Tibial nerve (tissue), 4 donors: ENCODE results near the gene MGMT. TPM values are rescaled to one million over a fixed set of nuclear protein-coding genes. Genes with fewer than 3 reads are reported as not detected.

ENCODE experiments used
- DNase-seq, 2 donors: peaks; one replicate each; pipeline ENCODE4 v3.0.0-alpha.2; 2019; ENCODE audit warnings: low spot score in 2 of 2
- H3K27ac ChIP-seq, 4 donors: fragments of 200-600 bp; sonication (generic) in 3 of 4; one replicate each; pipeline ENCODE4 v1.5.1; 2017 to 2019; ENCODE audit warnings: mild to moderate bottlenecking in 1 of 4
- H3K27me3 ChIP-seq, 2 donors: fragments of 200-600 bp; sonication (generic) in 1 of 2; one replicate each; pipeline versions ENCODE4 v1.5.1 to v1.6.0; 2017 to 2019
- H3K36me3 ChIP-seq, 3 donors: fragments of 200-600 bp; sonication (generic); one replicate each; pipeline ENCODE4 v1.5.1; 2018 to 2019
- H3K4me1 ChIP-seq, 4 donors: fragments of 200-600 bp; sonication (generic) in 3 of 4; one replicate each; pipeline ENCODE4 v1.5.1; 2017 to 2019
- H3K4me3 ChIP-seq, 4 donors: fragments of 200-600 bp; sonication (generic) in 3 of 4; one replicate each; pipeline ENCODE4 v1.5.1; 2017 to 2019; ENCODE audit warnings: mild to moderate bottlenecking in 1 of 4, moderate library complexity in 1 of 4
- H3K9me3 ChIP-seq, 4 donors: fragments of 200-600 bp; sonication (generic) in 3 of 4; one replicate each; pipeline ENCODE4 v1.5.1; 2017 to 2019
- CTCF ChIP-seq, 5 experiments: fragments of 200-600 bp in 3 of 5; fragments of 450-650 bp in 2 of 5; sonication (generic) in 3 of 5; IDR thresholded peaks; one replicate each; pipeline ENCODE4 v1.5.1; 2016 to 2019; ENCODE audit warnings: antibody characterized with exemption in 5 of 5, mild to moderate bottlenecking in 3 of 5, moderate library complexity in 2 of 5
- EP300 ChIP-seq, 2 donors: sonication (generic); formaldehyde crosslinking; IDR thresholded peaks; one replicate each; pipeline ENCODE4 v1.6.1; 2017; ENCODE audit warnings: antibody characterized with exemption in 2 of 2, mild to moderate bottlenecking in 1 of 2
- POLR2A ChIP-seq, 2 donors: fragments of 450-650 bp; IDR thresholded peaks; one replicate each; pipeline ENCODE4 v1.6.1; 2017; ENCODE audit warnings: antibody characterized with exemption in 2 of 2, mild to moderate bottlenecking in 2 of 2, moderate library complexity in 2 of 2
- WGBS, 2 donors: methylation state at CpG; one replicate each; pipeline ENCODE4 v1.1.5; 2018; 5-methylcytosine and 5-hydroxymethylcytosine counted together
- total RNA-seq, 4 donors: library from RNA; depleted of rRNA; stranded (reverse); fragments of >200 nt; gene quantifications; one replicate each; pipeline ENCODE4 v1.1.0, GENCODE V29; 2016

MGMT gene
- total RNA-seq, 4 donors from 2014 or later: 26.1 to 39.1 (median 33.7) TPM

GRCh38 chr10:129643266-129643665 is 176.2 kb downstream of the MGMT start:
- 87 to 90% methylated on average over 8 of the region's 8 CpGs for WGBS, 2 donors
- Histone ChIP-seq H3K27ac (no peak overlapping the region), H3K36me3 (peaks cover 0 to 9% (median 0%) of the 10 kb centered on the region in 3 donors), H3K9me3 (no peaks in the 10 kb centered on the region), H3K4me1 (no peaks in the 10 kb centered on the region), H3K4me3 (no peak overlapping the region), H3K27me3 (no peaks in the 10 kb centered on the region)
- no peak for DNase-seq
- TF ChIP-seq CTCF (IDR thresholded peaks at IDR 0.05) (no peak), POLR2A (IDR thresholded peaks at IDR 0.05) (no peak), EP300 (IDR thresholded peaks at IDR 0.05) (no peak)

GRCh38 chr10:129645487-129645886 is 178.4 kb downstream of the MGMT start:
- no peak for DNase-seq
- Histone ChIP-seq H3K27me3 (no peaks in the 10 kb centered on the region), H3K4me3 (no peak overlapping the region), H3K36me3 (peaks cover 0 to 15% (median 0%) of the 10 kb centered on the region in 3 donors), H3K4me1 (no peaks in the 10 kb centered on the region), H3K9me3 (no peaks in the 10 kb centered on the region), H3K27ac (no peak overlapping the region)
- 97 to 99% methylated on average over 11 of the region's 11 CpGs for WGBS, 2 donors
- TF ChIP-seq POLR2A (IDR thresholded peaks at IDR 0.05): no peak
- no peak for TF ChIP-seq EP300 (IDR thresholded peaks at IDR 0.05)
- no peak for TF ChIP-seq CTCF (IDR thresholded peaks at IDR 0.05)

GRCh38 chr10:129646973-129647372 is 179.9 kb downstream of the MGMT start:
- peaks cover 0 to 24% (median 0%) of the 10 kb centered on the region in 3 donors for H3K36me3 ChIP-seq
- H3K4me3 ChIP-seq: no peak overlapping the region
- H3K9me3 ChIP-seq: no peaks in the 10 kb centered on the region
- 85 to 91% methylated on average over 15 to 17 of the region's 17 CpGs for WGBS, 2 donors
- no peaks in the 10 kb centered on the region for H3K4me1 ChIP-seq
- TF ChIP-seq CTCF (IDR thresholded peaks at IDR 0.05) (no peak), POLR2A (IDR thresholded peaks at IDR 0.05) (no peak), EP300 (IDR thresholded peaks at IDR 0.05) (no peak)
- DNase-seq: no peak
- H3K27ac ChIP-seq: no peak overlapping the region
- H3K27me3 ChIP-seq: no peaks in the 10 kb centered on the region

GRCh38 chr10:129647590-129647989 is 180.5 kb downstream of the MGMT start:
- TF ChIP-seq EP300 (IDR thresholded peaks at IDR 0.05): no peak
- no peak for TF ChIP-seq POLR2A (IDR thresholded peaks at IDR 0.05)
- no peak for TF ChIP-seq CTCF (IDR thresholded peaks at IDR 0.05)
- Histone ChIP-seq H3K27ac (no peak overlapping the region), H3K36me3 (peaks cover 0 to 25% (median 0%) of the 10 kb centered on the region in 3 donors), H3K4me1 (no peaks in the 10 kb centered on the region), H3K9me3 (no peaks in the 10 kb centered on the region), H3K27me3 (no peaks in the 10 kb centered on the region), H3K4me3 (no peak overlapping the region)
- WGBS, 2 donors: 62 to 74% methylated on average over 4 of the region's 4 CpGs
- no peak for DNase-seq

- no peak for TF ChIP-seq EP300 (IDR thresholded peaks at IDR 0.05)
- no peak for TF ChIP-seq CTCF (IDR thresholded peaks at IDR 0.05)
- no peak for TF ChIP-seq POLR2A (IDR thresholded peaks at IDR 0.05)
- no peaks in the 10 kb centered on the region for H3K27me3 ChIP-seq
- WGBS, 2 donors: 86 to 91% methylated on average over 6 of the region's 6 CpGs
Observed at GRCh38 chr10:129648856-129649255, 181.8 kb downstream of the MGMT start.

More at GRCh38 chr10:129648856-129649255, 181.8 kb downstream of the MGMT start:
- Histone ChIP-seq H3K4me3 (no peak overlapping the region), H3K27ac (no peak overlapping the region), H3K4me1 (no peaks in the 10 kb centered on the region), H3K36me3 (peaks cover 0 to 19% (median 0%) of the 10 kb centered on the region in 3 donors), H3K9me3 (no peaks in the 10 kb centered on the region)
- DNase-seq: no peak
